HG02973 (cell line): ENCODE data around the gene OCA2.
"Not testable (repeated sequence)": the region's sequence is repeated elsewhere in the genome, so short reads cannot be mapped to it uniquely, and the experiment has no call there.

ENCODE experiments used
- ATAC-seq: cut with Tn5 transposase; IDR thresholded peaks from one replicate; pipeline ENCODE4 v1.9.1; 2021; ENCODE audit warnings: moderate library complexity; ENCODE audit not compliant: unreplicated experiment

The OCA2 gene

DNA sequence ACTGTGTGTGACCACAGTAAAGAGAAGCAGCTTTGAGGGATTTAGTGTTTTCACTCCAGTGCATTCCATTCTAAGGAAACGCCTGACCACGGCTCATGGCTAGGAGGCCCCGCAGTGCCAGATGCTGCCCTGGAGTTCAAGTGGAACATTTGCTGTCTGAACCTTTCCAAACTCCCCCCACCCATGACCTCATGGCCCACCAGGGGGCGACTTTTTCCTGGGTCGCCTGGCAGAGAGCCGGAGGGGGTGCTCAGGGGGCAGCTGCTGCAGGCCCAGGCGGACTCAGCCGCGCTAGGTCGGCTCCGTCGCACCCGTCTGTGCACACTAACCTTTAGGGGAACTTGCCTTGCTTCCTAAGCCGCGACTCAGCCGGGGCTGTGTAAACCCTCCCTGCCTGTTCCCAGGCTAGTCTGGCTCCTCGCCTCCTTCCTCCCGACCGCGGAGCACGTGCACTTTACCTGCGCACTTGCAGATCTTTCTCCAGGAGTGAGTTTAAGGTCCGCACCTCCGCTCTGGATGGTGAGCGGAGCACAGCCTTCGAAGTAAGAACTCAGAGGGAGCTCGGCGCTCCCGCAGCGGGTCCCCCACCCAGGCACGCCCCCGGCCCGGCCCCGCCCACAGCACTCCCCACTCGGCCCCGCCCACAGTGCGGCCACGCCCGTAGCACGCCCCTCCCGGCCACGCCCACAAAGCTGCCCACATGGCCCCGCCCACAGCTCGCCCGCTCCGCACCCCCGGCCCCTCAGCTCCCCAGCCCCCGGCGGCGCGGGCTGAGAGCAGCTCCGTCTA, at the start of gene OCA2:
OCA2 (minus strand) TSS at position 550 of the 789 bp plus-strand sequence. CDS start 17,441 bp downstream, outside the sequence.
- no peak for ATAC-seq

DNA sequence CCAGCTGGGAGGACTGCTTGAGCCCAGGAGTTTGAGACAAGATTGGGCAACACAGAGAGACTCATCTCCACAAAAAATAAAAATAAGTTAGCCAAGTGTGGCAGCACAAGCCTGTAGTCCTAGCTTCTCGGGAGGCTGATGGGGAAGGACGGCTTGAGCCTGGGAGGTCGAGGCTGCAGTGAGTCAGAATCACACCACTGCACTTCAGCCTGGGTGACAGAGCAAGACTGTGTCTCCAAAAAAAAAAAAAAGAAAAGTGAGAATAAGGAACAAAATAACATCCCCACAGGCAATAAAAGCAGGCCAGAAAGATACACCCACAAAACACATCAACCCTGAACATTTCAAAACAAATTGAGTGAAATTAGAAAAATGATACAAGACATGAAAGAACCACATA, 48.7 kb upstream of the OCA2 start:
- no peak for ATAC-seq

DNA sequence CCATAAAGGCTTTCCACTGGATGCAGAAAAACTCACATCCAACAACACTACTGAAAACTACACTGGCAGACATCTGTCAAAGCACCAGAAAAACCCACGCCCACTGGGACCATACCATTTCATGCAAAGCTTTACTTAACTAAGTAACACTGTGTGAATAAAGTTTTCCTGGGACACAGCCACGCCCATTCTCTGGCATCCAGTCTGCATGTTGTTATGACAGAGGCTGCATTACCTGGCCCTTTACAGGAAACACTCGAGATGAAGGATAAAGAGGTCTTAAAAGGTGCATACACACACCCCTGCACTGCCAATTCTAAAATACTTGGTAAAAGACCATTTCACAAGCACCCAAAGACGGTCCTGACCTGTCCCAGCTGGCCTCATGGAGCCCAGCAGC, 46.3 kb upstream of the OCA2 start:
- not testable (repeated sequence) for ATAC-seq

DNA sequence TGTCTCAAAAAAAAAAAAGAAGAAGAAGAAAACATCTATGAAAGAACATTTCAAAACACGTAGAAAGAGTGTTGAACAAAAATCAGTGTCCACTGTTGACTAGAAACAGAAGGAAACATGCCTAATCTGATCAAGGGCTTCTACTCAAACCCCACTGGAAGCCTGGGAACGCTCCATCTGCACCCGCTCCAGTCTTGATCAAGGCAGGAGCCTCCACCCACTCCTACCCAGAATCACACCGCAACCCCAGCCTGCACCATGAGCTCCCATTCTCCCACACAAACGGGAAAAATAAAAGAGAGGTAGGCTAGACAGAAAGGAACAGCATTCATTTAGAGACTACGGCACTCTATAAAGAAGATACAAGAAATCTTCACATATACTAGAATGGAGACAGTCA, 40.9 kb upstream of the OCA2 start:
- ATAC-seq = no peak

DNA sequence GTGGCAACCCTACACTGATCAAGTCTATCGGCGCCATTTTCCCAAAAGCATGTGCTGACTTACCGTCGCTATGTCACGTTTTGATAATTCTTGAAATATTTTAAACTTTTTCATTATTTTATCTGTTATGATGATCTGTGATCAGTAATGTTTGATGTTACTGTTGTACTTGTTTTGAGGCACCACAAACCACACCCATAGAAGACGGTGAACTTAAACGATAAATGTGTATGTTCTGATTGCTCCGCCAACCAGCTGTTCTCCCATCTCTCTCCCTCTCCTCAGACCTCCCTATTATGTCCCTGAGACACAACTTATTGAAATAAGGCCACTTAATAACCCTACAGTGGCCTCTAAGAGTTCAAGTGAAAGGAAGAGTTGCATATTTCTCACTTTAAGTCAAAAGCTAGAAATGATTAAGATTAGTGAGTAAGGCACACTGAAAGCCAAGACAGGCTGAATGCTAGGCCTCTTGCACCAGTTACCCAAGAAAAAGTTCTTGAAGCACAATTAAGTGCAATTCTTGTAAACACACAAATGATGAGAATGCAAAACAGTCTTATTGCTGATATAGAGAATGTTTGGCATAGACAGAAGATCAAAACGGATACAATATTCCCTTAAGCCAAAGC, 38.4 kb upstream of the OCA2 start:
- ATAC-seq = not testable (repeated sequence)

DNA sequence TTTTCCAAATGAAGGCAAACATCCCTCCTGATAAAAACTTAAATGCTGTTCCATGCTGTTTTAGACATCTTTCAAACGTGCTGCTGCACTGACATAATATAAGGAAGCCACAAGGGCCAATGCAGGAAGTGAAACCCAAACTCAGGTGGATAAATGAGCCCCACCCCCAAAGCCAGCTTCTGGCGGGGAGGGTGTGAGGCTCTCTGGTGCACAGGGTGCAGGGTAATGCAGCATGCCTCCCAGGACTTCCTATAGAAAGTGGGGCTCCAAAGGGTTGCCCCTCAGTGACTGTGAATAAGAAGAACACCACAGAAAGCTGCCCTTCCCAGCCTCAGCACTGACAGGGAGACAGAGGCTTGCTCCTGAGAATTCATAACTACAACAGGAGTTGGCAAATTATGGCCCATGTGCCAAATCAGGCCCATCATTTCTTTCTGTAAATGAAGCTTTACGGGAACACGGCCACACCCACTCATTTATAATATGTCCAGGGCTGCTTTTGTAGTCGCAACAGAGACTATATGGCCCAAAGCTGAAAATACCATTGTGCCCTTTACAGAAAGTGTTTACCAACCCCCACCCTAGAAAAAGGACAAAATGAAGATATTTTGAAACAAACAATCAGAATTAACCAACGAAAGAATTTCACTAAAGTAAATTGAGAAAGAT, 37.3 kb upstream of the OCA2 start:
- peak; percentile 96 for ATAC-seq

DNA sequence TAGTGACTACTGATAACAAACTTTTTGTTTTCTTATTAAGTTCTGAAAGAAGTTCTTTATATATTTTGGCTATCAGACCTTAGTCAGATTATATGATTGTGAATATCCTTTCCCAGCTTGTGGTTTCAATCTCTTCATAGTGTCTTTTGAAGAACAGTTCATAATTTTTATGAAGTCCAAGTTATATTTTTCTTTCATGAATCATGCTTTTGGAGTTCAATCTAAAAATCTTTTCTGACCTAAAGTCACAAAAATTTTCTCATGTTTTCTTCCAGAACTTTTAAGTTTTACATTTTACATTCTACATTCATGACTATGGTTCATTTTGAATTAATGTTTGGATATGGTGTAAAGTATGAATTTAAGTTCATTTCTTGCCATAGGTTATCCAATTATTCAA, 34.2 kb upstream of the OCA2 start:
- ATAC-seq = no peak

DNA sequence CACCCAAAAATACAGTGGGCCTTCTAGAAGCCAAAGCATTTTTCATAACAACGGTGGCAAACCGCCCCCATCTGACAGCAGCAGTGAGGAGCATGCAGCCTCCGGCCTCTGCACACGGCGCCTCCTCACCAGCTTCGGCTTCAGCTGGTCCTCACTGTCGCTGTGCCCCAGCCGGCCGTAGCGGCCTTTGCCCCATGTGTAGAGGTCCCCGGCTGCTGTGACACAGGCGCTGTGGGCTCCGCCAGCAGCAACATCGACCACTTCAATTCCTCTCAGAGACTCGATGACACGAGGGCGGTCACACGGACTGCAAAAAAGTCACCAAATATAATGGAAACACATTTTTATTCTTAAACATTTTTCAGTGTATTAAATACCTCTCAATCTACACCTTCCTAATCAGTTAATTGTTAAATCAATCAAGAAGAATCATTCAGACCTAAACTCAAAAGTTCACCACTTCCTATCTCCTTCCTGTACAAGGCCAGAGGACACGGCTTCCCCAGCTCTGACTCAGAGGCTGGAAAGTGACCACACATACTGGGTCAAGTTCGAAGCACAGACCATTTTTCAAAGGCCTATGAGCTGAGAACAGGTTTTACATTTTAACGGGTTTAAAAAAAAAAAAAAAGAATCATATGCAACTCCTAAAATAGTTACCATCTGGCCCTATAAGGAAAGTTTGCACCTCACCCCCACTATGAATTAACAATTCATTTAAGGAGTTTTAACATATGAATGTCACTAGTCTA, 33.6 kb upstream of the OCA2 start:
- no peak for ATAC-seq

DNA sequence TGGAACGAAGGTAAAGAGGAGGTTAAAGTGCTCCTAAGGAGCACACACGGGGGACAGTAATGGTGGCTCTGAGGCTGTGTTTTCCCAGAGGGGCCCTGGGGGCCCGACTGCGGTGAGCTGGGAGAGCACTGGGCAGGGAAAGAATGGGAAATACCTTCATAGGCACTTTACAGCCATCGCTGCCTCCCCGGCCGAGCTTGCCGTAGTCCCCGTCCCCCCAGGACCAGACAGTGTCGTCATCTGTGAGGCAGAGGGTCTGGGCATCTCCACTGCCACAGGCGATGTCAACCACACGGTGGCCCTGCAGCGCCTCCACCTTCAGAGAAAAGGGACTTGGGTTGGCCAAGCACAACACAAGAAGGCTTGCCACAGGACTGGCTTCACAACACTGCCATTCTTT, 32.8 kb upstream of the OCA2 start:
- ATAC-seq = no peak

DNA sequence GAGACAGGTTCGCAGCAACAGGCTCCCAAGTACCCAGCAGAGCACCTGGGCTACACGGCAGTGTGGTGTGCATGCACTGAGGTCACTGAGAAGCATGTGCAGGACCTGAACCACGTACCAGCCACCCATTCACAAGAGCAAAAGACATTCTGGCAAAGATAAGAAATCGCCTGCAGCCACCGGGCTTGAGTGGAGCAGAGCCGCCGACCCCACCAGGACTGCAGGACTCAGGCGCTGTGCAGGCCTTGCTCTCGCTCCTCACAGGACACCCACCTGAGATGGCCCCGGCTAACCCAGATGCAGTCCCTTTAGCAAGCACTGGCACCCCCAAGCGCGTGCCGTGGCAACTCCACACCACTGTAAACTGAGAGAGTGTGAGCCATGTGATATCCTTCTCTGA, 32.3 kb upstream of the OCA2 start:
- no peak for ATAC-seq

DNA sequence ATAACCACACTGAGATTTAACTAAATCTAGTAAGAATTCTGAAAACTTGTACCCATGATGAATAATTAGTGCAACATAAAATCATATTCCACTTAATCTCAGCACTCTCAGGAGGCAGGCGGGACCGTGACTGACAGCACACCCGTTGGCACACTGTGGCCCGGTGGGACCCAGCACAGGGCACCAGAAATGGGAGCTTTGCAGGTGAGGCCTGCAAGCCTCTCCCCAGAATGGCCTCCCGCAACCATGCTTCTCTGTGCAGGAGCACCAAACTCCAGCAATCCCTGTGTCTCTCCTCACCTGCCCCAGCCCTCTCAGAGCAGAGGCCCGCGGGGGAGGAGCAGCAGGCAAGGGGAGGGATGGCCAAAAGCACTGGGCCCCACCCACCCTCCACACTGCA, 31.5 kb upstream of the OCA2 start:
- no peak for ATAC-seq

DNA sequence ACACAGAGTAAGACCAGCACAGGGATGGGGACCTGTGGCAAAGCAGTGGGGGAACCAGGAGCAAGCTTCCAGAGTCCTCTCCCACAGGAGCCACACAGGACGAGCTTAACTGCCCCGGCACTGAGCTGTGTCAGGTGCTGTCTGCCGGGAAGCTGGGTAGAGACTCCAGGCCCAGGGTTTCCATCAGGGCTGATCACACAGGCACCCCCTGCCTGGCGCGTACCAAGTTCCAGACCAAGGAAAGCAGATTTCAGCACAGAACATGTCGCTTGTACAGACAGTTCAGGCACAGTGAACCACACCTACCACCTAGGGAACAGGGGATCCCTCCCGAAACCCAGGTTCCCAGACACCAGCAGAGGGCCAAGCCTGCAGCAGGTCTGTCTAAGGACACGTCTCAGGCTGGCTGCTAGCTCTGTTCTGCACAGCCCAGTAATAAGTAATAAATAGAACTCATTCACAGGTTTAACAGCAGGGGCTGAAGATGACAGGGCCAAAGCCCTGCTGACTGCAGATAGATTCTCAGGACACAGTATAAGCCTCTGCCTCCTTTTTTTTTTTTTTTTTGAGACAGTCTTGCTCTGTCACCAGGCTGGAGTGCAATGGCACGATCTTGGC, 30.2 kb upstream of the OCA2 start:
- ATAC-seq = no peak

DNA sequence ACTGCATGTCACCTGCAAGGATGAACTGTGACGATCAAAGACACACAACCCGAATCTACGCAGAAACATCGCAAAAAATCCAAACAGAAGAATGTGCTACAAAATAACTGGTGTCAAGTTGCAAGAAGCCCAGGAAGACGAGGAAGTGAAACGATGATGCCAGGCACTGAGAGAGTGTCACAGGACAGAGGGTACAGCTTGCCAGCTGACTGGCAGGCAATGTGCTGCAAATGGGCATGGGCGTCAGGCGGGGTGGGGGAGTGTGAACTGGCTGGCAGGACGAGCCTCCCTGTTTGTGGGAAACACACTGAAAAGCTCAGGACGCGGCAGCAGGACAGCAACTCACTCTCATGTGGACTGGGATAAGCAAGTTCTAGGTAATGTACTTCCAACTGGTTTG, 28.9 kb upstream of the OCA2 start:
- ATAC-seq = no peak

DNA sequence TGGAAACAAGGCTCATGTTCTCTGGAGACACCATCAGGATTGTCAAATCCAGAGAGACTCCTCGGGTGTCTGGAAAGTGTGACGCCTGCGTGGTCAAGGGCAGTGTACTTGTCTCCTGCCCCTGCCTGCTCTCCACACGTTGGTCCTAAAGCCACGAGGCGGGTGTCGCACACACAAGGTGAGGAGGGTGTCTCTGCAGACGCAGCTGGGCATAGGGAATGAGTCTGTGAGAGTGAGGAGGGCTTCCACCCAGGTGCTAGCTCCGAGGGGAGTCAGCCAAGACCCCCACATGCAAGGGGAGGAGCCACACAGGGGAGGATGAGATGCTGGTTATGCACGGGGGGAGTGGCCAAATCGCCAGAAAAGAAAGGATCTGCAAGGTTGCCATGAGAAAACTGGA, 27.9 kb upstream of the OCA2 start:
- no peak for ATAC-seq

DNA sequence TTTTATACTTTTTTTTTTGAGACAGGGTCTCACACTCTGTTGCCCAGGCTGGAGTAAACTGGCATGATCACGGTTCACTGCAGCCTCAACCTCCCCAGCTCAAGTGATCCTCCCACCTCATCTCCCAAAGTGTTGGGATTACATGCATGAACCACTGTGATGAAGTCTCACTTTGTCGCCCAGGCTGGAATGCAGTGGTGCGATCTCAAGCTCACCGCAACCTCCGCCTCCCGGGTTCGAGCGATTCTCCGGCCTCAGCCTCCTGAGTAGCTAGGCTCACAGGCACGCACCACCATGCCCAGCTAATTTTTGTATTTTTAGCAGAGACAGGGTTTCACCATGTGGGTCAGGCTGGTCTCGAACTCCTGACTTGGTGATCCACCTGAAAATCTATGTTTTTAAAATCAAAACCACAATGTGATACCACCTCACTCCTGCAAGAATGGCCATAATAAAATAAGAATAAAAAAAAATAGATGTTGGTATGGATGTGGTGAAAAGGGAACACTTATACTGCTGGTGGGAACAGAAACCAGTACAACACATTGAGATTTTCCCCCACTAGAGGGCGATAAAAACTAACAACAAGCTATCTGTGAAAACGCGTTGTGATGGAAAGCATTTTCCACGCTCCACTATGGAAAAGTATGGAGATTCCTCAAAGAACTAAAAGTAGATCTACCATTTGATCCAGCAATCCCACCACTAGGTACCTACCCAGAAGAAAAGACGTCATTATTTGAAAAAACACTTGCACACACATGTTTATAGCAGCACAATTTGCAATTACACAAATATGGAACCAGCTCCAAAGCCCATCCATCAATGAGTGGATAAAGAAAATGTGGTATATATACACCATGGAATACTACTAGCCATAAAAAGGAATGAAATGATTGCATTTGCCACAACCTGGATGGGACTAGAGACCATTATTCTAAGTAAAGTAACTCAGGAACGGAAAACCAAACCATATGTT, 26.8 kb upstream of the OCA2 start:
- no peak for ATAC-seq

DNA sequence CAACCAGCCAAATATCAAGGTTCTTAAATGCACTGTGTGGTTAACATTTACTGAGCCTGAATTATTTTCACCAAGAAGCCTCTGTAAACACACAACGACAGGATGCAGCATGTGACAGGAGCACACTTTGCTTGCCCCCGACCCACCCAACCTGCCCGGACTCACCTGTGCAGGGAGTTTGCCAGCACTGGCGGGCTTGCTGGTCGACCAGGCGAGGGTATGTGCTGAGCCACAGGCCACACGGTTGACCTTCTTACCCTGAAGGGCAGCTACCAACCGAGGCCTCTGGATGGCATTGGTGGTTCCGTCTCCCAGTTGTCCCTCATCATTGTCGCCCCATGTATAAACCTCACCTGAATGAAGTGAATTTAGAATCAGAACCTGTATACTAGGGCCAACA, 25.7 kb upstream of the OCA2 start:
- no peak for ATAC-seq

DNA sequence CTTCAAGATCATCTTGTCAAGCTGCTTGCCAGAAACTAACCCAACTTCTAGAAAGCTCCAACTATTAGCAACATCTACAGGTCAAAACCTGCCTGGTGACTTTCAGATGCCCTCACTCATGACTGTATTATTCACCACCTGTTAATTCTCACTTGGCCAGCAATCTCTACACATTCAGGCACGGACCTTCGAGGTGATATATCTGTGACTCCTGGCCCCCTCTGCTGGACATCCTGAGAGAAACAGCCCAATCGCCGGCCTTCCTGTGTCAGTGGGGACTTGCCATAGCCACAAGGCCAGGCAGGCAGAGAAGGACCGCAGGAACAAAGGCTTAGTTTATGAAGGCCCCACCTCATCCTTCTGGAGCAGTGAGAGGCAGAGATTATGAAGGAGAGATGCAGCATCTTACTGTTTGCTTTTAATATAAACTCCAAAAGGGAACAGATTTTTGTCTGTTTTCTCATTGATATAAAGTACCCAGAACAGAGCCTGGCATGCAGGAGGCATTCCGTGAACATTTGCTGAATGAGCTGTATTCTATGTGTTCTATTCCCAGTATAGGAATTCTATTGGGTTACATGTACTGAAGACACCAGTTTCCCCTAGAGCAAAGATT, 24.4 kb upstream of the OCA2 start:
- ATAC-seq = no peak

DNA sequence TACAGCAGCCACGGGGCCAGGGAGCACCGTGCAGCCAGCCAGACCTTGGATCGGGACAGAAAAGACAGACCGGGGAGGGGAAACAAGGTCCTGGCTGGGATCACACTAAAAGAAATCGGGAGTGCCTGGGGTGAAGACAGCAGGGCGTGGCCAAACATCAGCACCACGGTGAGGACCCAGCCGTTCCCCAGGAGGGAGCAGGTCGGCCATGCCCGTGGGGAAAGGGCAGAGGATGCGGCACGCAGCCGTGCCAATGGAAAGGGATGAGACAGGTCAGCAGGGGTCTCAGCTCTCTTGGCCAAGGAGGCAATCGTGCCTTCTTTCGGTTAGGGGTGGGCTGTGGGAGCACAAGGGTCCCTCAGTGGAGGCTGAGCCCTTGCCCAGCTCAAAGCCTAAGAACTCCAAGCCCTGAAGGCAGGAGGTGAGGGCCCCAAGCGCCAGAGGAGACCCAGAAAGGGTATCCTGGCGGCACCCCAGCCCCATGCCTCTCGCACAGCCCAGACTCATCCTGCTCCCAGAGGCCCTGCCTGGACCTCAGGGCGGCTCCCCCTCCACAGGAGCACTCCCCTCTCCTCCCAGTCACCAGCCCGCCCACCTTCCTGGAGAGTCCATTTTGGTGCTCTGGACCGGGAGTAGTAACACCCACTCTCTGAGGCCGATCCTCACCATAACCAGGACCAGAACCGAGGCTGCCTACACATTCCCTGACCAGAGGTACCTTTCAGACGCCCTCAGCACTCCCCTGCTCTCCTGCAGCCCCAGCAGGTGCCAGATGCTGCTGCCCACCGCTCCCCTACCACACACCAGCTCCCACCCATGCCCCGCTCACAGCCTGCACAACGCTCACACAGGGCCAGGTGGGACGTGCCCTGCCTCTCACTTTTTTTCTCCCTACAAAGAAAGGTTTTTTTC, 23.2 kb upstream of the OCA2 start:
- ATAC-seq = no peak
